ENCODE results near the gene SCGN.

The SCGN gene

DNA sequence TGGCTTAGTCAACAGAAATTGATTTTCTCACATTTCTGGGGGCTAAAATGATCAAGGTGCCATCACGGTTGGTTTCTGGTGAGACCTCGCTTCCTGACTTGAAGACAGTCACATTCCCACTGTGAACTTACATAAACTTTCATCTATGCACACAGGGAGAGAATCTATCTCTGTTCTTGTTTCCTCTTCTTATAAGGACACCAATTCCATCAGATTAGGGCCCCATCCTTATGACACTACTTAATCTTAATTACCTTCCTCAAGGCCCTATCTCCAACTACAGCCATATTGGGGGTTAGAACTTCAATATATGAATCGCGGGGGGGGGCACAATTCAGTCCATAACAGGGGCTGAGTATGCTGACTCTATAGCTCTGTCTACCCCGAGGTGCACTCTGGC lies 10.6 kb upstream of the SCGN start:
- DNase-seq, result no peak

DNA sequence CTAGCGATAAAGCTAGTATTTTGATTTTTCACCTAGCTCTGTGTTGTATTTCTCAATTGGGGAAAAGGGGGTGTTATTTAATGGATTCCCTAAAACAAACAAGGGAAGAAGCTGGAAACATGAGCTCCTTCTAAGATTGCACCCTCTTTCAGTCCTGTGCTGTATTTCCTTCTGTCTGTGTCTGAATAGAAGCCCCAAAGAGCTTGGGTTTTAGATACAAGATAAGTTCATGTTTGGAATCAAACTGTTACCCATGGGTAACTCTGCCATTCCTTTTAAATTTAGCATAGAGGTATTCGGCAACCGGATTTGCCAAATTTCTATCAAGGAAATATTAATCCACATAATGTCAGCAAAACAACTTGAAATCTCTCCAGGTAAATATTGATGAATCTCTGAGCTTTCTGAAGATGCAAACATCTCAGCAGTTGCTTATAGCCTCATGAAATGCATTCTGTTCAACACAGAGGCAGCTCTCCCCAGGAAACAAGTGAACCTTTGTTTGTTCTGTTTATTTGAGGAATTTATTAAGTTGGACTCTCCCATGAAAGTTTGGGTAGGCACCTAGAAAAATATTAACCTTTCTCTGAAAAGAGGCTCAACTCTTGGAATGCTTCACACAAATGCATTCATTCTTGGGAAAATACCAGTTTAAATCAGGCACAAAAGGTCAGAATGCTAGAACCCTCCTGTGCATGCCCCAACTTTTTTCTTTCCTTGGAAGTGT lies 9.9 kb upstream of the SCGN start:
- no peak for DNase-seq

DNA sequence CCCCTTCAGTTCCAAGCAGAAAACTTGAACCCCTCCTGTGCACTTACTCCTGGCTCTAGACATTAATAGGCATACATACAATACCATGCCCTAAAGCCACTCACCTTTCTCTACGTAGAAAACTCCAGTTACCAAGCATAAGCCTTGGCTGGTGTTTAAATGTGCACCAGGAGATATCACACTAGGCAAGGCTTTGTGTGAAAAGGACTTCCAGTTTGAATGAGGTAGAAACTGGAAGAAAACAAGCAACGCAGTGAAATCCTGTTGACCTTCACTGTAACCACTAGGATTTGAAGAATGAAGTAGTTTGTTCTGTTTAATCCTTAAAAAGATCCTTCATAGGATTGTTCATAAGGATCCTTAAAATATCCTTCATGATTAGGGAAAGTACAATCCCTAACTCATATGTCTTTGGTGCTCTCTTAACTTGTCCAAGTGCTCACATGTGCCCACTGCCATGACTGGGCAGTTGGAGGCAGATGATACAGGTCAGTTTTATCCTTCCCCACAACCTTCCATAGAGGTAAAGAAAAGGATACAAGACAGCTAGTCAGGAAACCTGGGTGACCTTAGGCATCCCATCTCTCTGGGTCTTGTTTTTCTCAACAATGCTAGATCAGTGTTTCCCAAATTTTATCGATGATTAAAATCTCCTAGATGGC lies 9.2 kb upstream of the SCGN start:
- DNase-seq, result no peak

DNA sequence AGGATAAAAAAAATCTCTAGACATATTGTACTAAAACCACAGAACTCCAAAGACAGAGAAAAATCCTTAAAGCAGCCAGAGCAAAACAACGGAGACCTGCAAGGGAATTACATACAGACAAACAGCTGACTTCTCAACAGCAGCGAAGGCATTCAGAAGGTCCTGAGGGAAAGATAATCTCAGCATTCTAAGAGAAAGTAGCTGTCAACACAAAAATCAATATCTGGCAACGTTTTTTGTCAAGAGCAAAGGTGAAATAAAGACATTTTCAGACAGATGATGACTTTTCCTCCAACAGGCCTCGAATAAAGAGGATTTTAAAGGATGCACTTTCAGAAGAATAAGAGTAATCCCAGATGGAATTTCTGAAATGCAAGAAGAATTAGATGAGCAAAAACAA lies 6.1 kb upstream of the SCGN start:
- DNase-seq, result no peak

DNA sequence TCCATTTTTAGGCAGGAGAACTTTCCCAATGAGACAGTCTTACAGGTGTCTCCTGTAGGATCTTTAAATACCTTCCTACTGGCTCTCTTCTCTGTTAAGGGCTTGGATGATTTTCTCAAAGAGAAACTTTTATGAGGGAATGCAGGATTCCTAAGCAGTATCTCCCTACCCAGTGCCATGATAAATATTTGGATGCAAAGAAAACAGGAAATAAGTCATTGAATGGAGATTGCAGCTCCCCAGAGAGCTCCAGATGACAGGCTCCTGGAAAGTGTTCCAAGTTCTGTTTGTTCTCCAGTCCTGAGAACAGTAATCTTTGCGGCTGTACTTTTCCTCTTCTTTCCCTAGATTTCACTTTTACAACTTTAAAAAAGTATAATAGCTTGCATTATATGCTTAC lies 2.4 kb upstream of the SCGN start:
- DNase-seq, result no peak

DNA sequence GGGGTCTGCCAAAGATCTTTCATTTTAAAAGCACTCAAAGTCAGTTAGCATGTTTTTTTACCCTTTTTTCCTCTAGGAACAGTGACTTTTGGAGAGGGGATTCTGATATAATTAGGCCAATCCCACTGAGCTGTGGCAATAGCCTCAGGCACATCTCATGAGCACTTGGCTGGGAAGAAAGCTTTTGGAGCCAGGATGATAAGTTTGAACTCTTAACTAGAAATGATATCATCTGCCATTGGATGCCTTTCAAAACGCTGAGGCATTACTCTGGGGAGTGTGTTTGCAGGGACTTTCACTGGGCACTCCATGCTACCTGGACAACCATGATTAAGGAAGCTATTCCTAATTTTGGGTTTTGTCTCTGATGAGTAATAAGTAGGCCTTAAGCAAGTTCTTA lies 3.7 kb downstream of the SCGN start:
- DNase-seq, result no peak

DNA sequence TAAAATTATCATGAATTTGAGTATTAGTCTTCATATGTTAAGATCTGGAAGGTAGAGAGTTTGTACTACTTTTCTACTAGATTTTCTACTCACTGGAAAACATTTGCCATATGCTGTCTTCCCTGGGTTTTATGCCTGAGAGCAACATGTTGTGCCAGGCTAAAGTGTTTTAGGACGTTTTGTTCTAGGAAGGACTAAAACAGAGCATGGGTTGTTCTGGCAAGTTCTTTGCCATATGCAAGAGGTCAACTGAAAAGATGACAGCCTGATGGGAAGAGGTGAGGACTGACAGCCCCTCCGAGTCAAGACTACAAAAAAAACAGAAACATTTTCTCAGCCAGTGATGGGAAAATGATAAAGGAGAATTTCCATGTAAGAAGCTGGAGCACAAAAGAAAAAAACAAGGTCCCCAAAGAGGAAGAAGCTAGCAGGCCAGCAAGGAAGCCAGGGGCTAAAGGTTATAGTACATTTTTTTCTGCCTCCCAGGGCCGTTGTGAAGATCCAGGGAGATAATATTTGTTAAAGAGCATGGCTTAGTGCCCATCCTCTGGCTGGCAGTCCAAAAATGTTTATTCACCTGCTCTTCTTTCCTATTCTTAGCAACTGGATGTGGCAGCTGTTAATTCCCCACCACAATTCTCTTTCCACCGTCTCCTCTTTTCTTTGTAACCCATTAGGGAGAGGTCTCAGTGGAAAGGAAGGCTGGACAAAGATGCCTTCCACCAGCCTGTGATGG lies 7.8 kb downstream of the SCGN start:
- DNase-seq, result peak; percentile 78

DNA sequence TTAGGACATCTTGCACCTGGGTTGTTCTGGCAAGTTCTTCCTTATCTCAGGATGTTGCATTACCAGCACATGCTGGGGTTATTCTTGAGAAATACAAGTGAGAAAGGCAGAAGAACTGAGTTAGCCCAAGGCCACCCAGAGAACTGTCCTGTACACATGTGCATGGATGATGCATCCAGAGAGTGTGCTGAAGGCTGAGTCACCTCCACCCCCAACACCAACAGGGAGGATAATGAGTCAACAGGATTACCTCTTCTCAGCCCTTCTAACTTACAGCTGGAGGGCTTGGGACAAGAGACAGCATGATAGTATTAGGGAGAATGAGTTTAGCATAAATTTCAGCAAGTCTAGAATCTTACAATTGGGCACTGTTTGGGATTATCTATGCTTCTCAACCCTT lies 8.5 kb downstream of the SCGN start:
- DNase-seq, result peak; percentile 31

DNA sequence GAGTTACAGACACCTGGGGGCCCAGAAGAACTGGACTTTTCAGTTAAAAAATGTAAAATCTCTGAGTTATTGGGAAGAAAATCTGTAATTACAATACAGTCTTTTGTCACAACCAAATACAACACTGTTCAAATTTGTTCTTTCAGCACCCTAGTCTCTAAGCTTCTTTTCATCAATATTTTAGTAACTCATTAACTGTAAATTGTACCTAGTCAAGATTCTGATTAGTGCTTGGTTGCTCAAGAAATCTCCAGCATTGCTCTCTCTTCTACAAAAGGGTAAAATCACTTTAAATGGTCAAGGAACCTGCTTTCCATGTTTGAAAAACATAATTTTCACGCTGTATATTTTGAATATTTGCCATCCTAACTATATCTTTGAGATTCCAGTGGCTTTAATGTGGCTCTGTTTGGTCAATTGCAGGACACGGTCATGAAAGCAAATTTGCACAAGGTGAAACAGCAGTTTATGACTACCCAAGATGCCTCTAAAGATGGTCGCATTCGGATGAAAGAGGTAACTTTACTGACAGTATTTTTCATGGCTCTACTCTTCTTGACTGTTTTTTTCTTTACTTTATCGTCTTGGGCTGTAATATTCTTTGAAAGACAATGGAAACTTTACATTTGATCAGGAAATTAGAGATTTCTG lies 9.2 kb downstream of the SCGN start:
- no peak for DNase-seq

DNA sequence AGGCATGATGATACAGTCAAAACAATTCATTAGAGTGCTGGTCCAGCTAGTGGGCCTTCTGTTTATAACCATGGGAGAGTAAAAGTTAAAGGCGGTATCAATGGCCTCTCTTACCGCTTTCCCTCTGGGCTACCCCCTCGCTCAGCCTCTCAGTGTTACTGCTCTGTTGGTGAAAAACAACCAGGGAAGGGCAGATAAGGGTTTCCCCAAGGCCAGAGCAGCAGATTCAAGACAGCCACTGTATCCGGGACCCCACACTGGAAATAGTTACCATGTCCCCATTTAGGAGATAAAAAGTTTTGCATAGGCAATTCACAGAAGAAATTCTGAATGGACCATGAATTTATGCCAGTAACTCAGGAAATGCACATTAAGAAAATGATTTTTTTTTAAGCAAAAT lies 13.4 kb downstream of the SCGN start:
- no peak for DNase-seq

DNA sequence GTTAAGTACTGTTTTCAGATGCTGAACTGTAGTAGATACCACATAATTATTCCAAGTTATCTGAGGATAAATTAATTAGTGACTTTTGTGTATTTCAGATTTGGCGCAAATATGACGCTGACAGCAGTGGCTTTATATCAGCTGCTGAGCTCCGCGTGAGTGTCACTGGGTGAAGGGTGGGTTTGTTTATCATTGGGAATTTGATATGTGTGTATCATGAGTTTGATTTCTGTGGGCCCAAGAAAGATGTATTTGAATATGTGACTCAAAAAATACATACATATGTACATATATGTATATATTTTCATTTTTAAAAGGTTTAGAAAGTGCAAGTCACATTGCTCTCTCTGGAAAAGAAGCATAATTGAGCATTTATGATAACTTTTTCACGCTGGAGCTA lies 17.4 kb downstream of the SCGN start:
- no peak for DNase-seq

DNA sequence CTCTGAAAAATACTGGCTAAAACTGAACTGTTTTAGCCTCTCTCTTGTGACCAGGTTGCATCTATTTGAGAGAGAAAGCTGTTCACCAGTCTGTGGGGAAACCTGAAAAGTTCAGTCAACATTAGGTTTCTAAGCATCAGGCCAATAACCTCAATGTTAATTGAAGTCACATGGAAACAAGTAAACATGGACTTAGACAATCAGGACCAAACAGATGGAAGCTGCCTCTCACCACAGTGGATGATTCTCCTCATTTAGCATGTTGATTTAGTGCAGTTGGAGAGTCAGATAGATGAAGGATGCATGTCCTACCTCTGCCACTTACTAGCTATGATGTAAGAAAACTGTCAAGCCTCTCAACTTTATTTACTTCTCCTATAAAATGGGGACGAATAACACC lies 18.2 kb downstream of the SCGN start:
- peak; percentile 64 for DNase-seq

DNA sequence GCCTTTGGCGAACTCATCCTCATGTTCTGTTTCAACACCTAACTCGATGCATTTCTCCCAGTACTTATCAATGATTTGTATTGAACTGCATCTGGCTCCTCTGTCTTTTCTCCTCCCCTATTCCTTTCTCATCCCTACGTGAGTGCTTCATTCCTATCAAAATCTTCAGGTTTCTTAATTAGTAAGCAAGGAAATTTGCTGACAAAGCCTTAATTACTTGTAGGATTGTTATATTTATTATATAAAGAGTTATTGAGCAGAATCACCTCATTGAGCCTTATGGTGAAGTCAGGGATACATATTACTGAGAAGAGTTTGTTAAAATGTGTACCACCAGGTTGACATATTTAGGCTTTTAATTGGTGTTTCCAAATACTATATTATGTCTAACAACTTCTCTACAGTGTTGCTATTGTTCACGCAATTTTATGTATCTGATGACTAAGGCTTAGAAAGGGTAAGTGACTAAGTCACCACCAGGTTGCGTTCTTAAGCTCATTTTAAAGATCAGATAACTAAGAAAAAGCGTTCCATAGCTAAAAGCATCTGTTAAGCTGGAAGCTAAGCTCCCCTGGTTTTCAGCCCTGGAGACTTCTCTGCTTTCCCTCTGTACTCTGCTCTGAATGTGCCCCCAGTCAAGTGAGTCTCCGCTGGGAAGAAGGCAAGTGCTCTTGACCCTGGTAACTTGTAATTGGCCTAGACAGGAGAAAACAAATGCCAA lies 18.9 kb downstream of the SCGN start:
- no peak for DNase-seq

DNA sequence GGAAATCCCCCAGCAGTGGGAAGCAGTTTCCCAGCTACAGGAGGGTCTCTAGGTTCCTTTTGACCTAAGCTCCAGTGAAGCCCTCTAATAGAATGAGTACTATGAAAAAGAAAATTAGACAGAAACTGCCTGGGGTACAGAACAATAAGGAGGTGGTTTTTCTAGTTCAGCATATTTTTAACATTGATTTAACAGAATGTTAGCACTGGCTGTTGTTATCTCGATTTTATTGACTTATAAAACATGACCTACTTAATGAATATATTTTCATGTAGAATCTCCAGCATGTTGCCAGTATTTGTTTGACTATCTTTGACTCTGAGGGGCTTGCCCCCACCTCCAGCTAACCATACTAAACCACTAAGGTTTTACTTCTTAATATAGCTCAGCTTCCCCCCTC lies 19.6 kb downstream of the SCGN start:
- DNase-seq, result no peak

DNA sequence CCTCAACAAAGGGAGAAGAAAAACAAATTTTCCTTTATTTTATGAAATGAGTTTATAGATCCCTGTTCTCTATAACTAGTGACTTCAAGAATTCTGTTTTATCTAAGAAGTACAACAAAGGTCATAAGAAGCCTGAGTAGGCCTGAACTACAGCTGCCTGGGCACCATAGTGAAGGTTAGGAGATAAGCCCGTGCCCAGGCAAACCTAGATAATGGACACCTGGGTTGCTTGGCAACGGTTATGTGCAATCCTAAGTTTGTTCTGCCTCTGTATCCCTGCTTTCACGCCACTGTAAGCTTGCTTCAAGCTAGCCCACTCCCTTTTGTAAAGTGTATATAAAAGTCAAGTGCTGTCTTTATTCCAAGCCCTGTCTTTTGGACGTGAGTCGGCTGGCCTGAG lies 23.2 kb downstream of the SCGN start:
- DNase-seq, result no peak

DNA sequence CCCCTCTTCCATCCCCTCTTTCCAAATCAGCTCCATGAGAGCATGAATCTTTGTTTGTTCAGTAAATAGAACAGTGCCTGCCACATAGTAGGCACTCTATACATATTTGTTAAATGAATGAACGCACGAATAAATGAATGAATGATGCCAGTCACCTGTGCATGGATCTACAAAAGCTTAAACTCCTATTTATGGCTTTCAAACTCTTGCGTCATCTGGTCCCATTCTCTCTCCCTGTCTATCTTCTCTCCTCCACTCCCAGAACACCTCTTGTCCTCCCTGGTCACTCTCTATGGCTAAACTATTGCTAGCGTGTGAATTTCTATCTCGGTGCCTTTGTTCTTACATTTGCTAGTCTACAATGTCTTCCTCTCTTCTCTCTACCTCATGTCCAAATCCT lies 24.8 kb downstream of the SCGN start:
- DNase-seq, result no peak

DNA sequence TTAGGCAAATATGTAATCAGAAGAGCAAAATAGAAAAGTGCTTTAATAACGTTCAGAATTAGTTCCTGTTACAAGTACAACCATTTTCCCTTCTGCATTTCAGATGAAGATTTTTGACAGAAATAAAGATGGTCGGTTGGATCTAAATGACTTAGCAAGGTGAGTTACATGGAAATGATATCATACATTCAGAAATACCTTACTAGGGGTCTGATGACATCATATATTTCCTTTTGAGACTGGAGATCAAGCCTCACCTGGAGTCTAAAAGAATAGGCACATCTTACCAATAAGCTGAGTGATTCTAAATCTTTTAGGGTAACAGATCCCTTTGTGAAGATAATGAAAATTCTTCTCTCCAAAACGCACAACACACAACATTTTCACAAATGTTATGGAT lies 29.8 kb downstream of the SCGN start:
- no peak for DNase-seq

DNA sequence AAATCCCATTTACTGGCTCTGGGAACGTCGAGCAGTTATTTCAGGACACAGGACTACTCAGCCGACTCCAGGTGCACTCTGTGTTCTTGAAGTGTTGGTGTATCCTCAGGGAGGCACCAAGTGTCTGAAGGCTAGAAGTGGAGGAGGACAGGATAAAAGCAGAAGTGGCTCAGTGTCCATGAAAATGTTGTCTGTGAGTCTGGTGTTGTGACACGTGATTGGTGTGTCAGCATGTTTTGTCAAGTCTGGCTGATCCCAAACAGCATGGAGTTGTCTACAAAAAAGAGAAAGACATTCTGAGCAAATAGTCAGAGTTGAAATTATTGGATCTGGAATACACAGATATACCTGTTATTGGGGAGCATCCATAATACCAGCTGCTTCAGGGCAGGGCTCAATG lies 30.3 kb downstream of the SCGN start:
- DNase-seq, result no peak

DNA sequence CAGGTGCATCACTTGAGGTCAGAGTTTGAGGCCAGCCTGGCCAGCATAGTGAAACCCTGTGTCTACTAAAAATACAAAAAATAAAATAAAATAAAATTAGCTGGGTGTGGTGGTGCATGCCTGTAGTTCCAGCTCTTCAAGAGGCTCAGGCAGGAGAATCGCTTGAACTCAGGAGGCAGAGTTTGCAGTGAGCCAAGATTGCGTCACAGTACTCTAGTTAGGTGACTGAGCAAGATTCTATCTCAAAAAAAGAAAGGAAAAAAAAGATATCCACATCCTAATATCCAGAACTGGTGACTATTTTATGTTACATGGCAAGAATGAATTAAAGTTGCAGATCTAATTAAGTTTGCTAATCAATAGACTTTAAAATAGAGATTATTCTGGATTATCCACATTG lies 32.5 kb downstream of the SCGN start:
- DNase-seq, result no peak

DNA sequence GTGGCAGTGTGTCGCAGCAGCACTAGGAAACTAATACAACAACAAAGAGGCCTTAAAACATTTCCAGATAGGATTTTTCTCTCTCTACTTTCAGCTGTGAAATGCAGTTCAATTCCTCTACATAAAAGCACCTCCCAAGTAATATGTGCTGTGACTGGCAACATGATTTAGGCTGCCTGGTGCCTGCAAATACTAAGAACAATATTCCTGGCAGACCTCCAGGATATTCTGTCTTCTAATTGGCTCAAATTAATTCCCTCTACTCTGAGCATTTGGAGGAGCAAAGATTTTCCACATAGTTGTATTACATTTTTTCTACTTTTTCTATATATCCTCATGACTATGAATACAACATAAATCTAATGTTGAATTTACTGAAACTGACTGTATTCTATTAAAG lies 33.2 kb downstream of the SCGN start:
- no peak for DNase-seq

DNA sequence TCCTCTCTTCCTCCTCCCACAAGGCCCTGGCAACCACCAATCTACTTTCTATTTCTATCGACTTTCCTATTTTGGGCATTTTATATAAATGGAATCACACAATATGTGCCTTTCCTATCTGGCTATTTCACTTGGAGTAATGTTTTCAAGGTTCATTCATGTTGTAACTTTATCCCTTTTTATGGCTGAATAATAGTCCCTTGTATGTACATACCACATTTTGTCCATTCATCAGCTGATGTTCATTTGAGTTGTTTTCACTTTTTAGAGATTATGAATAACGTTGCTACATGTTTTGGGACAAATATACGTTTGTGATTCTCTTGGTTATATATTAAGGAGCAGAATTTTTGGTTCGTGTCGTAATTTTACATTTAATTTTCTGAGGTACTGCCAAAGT lies 33.9 kb downstream of the SCGN start:
- no peak for DNase-seq

DNA sequence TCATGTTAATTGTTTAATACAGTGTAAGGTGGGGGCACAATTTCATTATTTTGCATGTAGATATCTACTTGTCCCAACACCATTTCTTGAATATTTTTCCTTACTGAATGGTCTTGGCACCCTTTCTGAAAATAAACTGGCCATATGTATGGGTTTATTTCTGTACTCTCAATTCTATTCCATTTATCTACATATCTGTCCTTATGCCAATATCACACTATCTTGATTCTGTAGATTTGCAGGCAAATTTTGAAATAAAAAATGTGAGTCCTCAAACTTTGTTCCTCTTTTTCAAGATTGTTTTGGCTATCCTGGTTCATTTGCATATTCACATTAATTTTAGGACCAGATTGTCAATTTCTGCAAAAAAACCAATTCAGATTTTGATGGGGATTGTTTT lies 34.8 kb downstream of the SCGN start:
- DNase-seq, result no peak

DNA sequence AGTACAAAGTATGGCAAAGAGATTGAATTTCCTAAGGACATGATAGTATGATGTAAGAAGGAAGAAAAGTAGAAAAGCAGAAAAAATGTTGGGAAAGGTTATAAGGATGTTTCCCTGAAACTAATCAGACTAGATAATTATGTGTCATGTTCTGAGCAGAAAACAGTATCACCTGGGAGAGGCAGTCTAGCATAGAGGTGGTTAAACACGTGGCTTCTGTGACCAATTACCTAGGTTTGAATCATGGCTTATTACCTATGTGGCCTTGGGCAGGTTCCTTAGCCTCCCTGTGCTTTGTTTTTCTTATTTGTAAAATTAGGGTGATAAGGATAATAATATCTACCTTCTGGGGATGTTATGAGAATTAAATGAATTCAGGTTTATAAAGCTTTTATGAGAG lies 38.0 kb downstream of the SCGN start:
- DNase-seq, result no peak
